NCI-H1105 treated with DMSO at 0.1 percent for 48 hours (cell line): ENCODE measurements around the gene SLC43A3.
"Not testable (repeated sequence)": the region's sequence is repeated elsewhere in the genome, so short reads cannot be mapped to it uniquely, and the experiment has no call there.

Experiments
- DNase-seq: peaks from one replicate; lab custom pipeline; 2025; lab: John Stamatoyannopoulos, UW

SLC43A3 gene

DNA sequence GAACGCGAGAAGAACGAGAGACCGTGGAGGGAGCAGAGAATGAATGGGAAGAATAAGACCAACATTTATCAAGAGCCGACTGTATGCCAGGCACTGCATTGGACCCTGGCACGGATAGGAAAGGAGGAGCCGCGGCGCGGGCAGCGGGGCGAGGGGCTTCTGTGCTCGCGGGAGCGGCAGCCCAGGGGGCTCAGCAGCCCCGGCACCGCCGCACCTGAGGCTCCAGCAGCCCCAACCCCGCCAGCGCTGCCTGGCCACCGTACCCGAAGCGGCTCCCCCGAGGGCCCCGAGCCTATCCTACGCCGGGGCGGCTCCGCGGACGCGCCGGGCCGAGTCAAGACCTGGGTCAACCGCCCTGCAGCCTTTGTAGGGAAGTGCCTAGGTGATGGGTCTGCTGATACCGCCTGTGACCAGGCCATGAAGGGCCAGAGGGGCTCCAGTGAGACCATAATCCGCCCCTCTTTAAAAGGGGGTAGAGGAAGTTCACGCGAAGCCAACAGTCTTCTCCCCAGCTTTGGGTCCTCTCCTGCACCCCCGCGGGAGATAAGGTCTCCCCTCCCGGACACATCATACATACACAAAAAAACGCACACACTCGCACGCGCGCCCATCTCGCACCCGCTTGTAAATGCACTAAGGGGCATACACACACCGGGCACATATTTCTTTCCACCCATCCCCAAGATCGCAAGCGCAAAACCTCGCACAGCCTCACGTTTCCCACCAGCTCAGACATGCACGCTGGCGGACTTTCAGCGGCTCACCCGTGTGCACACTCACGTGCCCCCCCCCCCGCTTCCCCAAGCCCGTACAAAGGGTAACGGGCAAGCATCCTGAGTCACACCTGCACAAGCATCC, 32.5 kb upstream of the SLC43A3 start:
- peak; percentile 19 for DNase-seq

DNA sequence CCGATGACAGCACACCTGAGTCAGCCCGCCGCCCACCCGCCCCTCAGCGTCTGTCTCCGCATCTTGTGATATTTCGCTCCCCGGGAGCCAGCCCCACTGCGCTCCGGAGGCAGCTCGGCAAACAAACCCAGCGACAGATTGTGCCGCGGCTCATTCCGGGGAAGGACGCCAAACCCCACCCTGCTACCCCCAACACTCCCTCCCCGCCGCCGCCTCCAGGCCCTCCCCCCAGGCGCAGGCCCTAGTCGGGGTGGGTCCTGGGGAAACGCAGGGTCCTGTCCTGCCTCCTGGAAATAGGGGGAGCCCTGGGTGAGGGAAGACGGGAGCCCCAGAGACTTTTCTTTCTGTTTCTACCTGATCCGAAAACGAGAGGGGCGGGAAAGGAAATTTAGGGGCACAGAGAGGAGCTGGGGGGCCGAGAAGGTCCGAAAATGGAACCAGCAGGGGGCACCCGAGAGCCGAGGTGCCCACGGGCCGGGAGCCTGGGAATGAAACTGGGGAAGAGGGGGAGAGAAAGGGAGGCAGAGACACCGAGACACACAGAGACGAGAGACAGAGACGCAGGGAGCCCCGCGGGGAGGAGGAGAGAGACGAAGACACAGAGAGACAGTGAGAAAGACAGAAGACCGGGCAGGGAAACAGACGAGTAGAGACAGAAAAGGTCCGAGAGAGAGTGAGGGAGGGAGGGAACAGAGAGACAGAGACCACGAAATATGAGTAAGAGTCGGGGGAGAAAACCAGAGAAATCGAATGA, 31.7 kb upstream of the SLC43A3 start:
- peak; percentile 39 for DNase-seq

DNA sequence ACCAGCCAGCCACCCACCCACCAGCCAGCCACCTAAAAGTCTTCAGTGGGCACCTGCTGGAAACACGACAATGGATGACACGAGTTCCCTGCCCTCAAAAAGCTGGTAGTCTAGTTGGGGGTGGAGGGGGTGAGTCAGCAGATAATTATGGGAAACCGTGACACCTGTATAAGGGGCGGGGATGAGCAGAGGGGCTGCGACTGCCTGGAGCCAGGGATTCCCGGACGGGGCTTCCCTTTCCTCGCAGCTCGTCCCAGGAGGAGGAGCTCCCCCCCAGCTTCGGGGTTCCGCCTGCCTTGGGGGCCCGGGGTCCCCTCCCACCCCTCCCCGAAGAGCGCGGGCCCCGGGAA, 31.1 kb upstream of the SLC43A3 start:
- DNase-seq = peak; percentile 14

DNA sequence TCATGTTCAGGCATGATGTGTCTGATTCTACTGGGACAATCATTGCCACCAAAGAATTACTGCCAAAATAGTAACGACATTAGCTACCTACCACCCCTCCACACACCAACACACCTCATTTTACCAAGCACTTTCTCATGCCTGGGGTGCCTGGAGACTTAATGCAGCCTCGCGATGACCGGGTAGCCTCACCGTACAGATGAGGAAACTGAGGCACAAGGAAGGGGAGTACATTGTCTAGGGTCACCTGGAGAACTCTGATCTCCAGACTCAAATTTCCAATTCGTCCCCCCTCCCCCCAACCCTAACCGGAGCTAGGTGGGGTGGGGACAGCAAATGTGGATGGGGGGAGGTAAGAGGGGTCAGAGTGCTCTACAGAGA, 30.7 kb upstream of the SLC43A3 start:
- DNase-seq = no peak

DNA sequence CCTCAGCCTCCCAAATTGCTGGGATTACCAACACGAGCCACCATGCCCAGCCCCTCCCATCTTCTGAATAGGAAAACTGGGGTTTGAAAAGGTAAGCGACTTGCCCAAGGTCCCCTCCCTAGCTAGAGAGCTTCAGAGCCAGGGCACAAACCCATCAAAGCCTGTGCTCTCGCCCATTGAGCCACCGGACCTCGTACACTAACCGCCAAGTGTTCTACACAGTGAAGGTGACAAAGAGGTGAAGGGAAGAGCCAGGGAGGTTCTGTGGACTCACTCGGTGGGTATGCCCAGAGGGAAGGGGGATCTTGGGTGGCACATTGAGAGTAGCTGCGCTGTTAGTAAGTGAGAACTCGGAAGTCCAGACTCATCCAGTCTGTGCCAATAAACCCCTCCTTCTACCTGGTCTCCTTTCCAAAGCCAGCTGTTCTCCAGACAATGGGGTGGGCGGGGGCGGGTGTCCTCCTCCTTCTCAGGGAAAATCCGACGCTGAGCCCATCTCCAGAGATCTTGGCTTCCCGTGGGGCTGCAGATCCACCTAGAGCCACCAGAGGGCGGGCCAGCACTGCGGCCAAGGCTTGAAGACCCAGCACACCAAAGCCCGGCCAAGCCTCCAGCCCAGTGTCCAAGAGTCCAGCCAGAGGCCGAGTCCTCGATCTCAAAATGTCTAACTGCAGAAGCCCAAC, 30.2 kb upstream of the SLC43A3 start:
- peak; percentile 63 for DNase-seq

DNA sequence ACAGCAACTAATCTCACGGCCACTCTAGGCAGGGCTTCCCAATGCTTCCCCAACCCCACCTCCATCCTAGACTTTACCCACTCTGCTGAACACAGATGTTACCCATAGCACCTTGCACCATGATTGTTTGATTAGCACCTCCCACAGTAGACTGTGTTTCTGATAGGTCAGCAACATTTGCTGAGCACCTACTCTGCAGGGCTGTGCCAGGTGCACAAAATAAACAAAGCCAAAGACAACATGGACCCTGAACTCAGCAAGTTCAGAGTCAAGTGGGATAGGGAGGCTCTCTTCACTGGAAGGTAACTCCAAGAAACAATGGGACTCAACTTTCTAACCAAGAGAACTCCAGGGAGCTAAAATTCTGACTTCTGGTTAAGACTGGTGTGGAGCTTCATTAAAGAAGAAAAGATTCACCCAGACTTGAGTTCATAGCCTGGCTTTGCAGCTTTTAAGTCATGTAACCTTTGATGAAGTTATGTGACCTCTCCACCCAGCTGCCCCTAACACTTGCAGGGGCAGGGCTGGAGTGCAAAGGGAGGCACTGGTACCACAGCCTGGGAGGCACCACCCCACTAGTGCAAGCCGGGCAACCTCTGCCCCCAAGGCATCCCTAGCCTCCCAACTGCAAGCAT, 26.7 kb upstream of the SLC43A3 start:
- DNase-seq = peak; percentile 10

DNA sequence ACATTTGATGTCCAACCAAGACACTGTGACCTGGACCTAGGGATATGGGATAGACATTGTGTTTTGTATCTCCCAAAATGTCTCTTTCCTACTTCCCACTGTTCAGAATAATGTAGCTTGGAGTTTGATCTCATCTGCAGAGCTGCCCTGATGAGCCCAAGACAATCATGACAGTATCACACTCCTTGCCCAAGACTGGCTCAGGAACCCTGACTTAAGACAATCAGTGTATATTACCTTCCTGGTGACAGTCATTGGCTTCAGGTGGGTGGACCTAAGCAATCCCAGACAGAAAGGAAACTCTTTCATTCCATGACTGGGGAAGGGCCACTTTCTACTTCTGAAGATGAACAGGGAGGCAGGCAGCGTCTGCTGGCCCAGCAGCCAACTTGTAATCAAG, 19.1 kb upstream of the SLC43A3 start:
- no peak for DNase-seq

DNA sequence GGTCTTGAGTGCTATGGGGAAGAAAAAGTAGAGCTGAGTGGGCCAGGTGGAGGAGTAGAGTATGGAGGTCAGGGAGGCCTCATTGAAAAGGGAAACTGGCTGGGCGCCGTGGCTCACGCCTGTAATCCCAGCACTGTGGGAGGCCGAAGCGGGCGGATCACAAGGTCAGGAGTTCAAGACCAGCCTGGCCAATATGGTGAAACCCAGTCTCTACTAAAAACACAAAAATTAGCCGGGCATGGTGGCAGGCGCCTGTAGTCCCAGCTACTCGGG, 18.1 kb upstream of the SLC43A3 start:
- not testable (repeated sequence) for DNase-seq

DNA sequence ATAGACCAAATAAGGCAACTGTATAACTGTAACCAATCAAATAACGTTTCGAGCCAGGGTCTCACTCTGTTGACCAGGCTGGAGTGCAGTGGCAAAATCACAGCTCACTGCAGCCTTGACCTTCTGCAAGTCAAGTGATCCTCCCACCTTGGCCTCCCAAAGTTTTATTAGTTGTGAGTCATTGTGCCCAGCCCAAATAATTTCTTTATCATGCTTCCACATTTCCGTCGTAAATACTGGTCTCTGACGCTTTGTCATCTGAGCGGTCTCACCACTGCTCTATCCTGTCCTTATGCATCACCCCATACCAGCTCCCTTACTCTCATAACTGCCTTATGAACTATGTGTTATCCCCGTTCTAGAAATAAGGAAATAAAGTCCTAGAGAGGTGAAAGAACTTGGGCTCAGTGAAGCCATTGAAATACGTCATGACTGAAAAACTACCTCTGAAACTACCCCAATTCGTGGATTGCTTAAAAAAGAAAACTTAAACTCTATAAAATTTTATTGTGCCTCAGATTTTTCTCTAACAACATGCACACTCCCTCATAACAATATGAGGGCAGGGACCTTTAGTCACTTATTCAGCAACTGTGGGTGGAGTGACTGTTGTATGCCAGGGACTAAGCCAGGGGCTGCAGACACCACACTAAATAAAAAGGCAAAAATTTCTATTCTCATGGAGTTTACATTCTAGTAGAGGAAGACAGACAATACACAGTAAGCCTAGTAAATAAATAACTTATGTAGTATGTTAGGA, 17.6 kb upstream of the SLC43A3 start:
- no peak for DNase-seq

DNA sequence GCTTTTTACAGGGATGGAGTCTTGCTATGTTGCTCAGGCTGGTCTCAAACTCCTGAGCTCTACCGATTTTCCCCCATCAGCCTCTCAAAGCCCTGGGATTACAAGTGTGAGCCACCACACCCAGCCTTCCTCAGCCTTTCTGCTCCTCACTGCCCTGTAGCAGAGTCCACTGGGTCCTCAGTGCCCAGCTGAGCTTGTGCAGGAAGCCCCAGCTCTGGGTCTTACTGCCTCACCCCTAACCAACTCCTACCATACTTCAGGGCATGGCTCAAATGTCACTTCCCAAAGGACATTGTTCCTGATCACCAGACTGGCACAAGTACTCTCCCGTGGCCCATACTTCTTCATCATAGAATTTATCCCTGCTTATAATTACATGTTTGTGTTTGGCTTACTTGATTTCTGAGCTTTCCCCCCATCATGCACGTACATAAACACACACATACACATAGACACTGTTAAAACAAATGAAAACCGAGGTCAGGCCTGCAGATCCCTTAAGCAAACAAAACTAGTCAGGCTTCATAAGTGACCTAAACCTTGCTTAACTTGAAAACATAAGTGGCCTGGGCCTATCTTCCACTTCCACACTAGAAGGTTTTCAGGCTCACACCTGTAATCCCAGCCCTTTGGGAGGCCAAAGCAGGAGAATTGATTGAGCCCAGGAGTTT, 14.0 kb upstream of the SLC43A3 start:
- DNase-seq = no peak

DNA sequence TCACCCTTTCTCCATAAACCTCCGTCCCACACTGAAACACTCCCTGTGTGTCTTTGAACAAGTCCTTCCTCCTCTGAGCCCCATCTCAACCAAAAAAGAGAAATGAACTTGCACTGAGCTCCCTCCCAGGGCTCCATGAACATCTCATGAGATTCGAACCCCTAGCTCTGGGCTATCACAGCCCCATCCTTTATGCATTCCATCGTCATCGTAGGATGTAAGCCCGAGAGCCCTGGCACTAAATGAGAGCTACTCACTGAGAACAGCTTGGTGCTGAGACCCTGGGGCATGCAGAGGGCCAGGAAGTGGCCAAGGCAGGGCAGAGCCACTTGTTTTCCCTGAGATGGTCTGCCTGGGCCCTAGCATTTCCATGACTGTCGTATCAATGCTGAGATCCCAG, 12.9 kb upstream of the SLC43A3 start:
- no peak for DNase-seq

DNA sequence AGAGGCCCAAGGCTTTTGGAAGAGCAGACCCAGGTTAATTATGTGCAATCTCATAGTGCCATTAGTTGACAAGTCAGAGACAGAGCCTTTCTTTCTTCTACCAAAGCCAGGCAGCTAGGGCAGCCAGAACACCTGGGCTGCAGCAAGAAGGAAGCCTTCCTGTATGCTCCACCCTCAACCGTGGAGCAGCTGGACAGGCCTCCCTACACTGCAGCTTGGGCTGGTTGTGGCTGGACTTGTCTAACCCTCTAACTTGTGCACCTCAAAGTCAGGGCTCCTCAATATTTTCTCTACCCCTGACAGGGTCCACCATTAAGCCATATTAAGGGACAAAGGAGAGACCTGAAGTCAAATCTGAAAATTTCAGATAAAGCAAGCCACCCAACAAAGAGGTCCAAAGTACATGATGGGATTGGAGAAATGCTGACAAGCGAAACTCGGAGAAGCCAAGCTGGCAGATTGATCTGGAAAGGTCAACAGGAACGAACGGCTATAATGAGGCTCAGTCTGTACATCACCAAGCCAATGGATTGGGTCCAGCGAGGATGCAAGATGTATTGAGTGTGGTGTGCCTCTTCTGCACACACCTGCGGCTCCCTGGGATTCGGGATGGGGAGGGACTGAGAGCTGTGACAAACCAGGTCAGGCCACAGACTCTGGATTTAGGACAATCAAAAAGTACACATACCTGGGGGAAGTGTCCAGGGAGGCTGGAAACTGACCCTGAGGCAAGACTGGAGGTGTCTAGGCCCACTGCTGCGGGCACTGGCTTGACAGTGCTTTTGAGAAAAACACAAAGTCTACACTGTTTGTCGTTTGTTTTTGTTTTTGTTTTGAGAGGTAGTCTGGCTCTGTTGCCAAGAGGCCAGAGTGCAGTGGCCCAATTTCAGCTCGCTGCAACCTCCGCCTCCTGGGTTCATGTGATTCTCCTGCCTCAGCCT, 11.7 kb upstream of the SLC43A3 start:
- no peak for DNase-seq

DNA sequence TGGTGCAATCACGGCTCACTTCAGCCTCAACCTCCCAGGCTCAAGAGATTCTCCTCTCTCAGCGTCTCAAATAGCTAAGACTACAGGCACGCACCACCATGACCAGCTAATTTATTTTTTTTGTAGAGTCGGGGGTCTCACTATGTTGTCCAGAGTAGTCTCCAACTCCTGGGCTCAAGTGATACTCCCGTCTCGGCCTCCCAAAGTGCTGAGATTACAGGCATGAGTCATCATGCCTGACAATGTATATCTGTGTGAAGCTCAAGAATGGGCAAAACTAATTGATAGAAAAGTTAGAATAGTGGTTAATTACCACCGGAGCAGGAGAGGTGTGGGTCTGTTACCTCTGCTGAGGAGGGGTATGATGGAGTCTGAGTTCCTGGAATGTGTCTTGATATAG, 9.1 kb upstream of the SLC43A3 start:
- no peak for DNase-seq

DNA sequence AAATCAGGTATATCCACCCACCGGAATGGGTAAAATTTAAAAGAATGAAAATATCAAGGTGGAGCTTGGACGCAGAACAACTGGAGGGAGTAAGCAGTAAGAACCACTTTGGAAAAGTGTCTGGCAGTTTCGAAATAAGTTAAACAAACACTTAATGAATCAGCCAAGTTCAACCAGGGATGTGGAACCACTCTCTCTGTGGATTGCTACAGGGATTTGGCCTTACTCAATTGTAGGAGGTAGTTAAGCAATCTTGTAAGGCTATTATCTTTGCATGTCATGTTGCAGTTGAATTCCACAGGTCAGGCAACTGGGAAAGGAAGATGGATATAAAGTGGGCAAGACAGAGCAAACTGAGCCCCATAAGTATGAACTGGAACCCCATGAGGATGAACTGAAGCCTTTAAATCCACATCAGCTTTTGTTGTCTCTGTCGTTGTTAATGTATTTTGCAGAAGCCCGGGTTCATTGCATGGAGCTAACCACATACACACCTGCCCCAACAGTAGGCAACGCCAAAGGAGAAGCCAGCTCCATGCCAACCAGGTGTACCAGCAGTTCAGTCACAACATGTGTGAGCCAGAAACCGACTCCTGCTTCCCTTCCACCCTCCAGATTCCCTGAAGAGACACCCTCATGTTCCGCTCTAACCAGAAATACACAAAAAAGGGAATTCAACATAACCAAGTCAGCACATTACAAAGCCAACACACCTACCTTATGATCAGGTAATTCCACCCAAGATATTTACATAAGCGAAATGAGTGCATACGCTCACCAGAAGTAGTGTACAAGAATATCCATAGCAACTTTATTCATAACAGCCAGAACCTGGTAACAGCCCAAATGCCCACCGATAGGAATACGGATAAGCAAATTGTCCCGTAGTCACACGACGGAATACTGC, 8.0 kb upstream of the SLC43A3 start:
- no peak for DNase-seq

DNA sequence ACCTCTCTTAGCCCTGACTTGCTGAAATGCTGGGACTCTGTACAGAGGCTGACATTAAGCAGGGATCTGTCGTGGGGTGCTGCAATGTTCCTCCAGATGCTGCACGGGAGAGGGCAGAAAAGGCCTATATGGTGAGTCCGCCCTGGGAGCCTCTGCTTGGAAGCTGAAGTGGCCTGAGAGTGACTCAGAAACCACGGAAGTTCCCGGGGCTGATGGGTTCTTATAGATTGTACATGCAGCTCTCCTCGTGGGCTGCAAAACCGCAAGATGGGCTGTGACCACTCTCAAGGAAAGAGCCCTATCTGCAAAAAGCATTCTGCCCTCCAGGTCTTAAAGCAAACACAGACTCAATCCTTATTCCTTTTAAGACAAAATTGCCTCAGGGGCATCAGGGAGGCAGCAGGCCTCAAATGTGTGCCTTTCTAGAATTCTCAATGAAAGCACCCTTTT, 5.8 kb upstream of the SLC43A3 start:
- DNase-seq = no peak

DNA sequence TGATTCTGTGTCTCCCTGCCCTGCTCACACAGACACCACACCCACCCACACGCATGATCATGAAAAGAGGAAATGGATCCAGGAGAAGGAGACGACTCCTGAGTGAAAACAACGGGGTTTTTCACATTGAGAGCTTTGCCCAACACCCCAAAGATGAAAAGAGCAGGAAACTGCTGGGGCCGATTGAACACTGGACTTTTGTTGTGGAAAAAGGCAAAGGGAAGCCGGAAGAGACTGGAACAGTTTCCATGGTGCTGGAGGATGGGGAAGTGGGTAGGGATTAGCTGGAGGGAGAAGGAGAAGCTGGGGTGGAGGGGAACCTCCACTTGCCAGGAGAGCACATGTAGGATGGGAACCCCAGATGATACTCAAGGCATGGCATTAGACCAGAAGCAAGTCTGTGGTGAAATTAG, 5.2 kb upstream of the SLC43A3 start:
- DNase-seq = no peak

DNA sequence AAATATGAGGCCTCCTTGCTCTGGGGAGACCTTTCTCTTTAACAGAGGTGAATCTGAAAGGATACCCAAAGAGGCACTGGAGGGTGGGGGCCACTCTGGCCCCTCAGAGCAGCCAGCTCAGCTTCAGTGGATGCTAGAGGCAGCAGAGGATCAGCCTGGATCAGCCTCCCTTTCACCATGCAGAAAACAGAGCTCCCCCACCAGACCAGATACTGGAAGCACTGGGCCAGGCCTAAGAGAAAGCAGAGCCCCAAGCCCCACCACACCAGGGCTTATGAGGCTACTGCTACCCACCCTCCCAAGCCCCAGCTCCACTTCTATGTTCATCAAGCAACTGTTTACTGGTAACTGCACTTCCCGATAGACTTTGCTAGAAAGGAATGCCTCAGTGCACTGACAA, 4.0 kb upstream of the SLC43A3 start:
- no peak for DNase-seq

DNA sequence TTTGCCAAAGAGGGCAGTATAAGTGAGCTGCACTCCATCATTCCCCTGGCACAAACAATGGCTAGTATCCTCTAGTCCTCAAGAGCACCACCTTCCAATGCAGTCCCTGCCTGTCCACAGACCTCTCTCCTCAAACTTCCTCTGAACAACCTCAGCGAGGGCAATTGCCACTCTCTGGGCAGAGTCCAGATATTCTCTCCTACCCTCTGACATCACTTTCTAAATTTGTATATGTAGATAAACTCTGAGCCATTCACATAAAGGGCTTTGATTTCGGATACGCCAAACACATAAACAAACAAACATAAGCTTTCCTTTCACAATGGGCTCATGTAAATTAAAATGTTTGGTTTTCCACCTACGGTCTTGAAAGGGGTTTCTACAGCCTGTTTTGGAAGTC, 3.0 kb upstream of the SLC43A3 start:
- DNase-seq = peak; percentile 32

DNA sequence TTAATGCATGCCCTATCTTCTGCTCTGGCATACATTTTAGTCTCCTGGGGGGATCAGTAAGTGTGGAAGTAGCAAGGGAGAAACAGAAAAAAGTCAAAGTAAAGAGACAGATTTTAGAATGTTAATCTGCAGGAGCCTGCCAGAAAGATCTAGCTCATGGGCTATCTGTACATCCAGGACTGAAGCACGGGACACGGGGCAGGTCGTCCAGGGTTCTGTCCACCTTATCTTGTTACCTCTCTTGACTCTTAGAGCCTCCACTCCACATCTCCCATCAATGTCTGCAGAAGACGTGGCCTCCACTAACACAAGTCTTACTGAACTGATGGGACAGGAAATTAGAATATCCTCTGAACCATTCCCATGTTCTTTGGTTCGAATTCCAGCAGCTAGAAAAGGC, 1.7 kb upstream of the SLC43A3 start:
- DNase-seq = no peak
